ENCODE results near the gene SLF2.

The SLF2 gene

DNA sequence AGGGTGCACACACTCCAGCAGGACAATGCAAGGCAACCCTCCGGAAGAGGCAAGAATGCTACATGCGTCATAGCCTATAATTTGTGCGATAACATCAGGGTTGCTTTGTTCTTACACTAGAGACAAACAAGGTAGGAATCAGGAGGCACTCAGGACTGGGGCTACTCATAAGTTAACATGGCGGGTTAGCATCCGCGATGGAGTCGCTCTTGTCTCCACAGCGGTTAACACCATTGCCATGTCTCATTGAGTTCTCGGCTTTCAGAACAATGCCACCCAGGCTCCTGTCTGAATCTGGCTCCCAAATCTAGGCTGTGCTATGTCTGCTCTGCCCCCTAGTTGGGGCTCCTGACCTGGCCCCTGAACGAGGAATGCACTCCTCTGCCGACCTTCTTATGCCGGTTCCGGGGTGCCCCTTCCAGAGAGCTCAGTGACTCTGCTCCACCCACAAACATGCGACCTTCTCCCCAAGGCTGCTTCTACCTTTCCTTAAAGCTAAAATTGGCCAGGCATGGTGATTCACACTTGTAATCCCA is 24.9 kb upstream of the SLF2 start:
- intact Hi-C loops (cut with DNase I; ENCODE audit: low total_unique reads) = no loop called here
- Histone ChIP-seq H3K4me3 (no peak overlapping the region), H3K4me1 (peaks cover 0 to 4% (median 2%) of the 10 kb centered on the region in 4 donors), H3K27ac (no peak overlapping the region), H3K9me3 (no peaks in the 10 kb centered on the region), H3K27me3 (peaks cover 0 to 36% of the 10 kb centered on the region in 2 donors), H3K36me3 (no peaks in the 10 kb centered on the region)
- no peak for DNase-seq
- TF ChIP-seq, protein P1, sequence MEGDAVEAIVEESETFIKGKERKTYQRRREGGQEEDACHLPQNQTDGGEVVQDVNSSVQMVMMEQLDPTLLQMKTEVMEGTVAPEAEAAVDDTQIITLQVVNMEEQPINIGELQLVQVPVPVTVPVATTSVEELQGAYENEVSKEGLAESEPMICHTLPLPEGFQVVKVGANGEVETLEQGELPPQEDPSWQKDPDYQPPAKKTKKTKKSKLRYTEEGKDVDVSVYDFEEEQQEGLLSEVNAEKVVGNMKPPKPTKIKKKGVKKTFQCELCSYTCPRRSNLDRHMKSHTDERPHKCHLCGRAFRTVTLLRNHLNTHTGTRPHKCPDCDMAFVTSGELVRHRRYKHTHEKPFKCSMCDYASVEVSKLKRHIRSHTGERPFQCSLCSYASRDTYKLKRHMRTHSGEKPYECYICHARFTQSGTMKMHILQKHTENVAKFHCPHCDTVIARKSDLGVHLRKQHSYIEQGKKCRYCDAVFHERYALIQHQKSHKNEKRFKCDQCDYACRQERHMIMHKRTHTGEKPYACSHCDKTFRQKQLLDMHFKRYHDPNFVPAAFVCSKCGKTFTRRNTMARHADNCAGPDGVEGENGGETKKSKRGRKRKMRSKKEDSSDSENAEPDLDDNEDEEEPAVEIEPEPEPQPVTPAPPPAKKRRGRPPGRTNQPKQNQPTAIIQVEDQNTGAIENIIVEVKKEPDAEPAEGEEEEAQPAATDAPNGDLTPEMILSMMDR (IDR thresholded peaks at IDR 0.05) = no peak

DNA sequence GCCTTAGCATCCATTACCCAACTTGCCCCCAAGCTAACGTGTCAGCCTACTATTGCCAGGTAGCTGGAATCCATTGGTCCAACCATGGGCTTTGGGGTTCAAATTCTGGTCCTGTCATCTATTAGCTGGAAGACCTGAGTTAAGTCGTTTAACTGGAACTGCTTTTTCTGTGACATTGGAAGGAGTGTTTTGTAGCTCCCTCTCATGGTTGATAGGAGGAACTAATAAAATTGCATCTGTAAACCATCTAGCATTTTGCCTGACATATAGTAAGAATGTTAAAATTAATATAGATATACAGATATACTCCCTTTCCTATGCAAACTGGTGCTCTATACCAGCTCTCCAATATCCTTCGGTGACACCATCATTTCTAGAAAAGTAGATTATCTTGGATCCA is 23.8 kb upstream of the SLF2 start:
- H3K36me3 ChIP-seq = no peaks in the 10 kb centered on the region
- no peaks in the 10 kb centered on the region for H3K9me3 ChIP-seq
- H3K27ac ChIP-seq = no peak overlapping the region
- intact Hi-C loops (cut with DNase I; ENCODE audit: low total_unique reads) = no loop called here
- no peaks in the 10 kb centered on the region for H3K4me1 ChIP-seq
- peaks cover 0 to 34% of the 10 kb centered on the region in 2 donors for H3K27me3 ChIP-seq
- no peak for DNase-seq
- TF ChIP-seq, protein P1 (IDR thresholded peaks at IDR 0.05) = no peak
- no peak overlapping the region for H3K4me3 ChIP-seq

DNA sequence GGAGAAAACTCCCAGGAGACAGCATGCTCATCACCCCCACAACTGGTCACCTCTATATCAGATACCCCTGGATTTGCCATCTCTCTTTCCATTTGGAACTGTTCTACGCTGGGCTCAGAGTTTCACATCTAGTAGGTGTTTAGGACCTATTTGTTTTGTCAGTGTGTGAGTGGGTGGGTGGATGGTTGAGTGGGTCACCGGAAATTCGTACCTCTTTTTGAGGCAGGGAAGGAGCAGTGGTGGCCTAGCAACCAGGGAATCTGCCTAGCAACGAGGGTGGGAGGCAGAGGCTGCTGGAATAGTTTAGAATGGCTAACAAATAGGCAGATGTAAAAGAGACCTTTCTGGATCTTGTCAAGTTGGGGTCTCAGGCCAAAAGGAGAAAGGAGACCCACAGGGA is 23.2 kb upstream of the SLF2 start:
- H3K9me3 ChIP-seq = no peaks in the 10 kb centered on the region
- H3K36me3 ChIP-seq = no peaks in the 10 kb centered on the region
- intact Hi-C loops (cut with DNase I; ENCODE audit: low total_unique reads) = no loop called here
- H3K27ac ChIP-seq = no peak overlapping the region
- peaks cover 0 to 39% of the 10 kb centered on the region in 2 donors for H3K27me3 ChIP-seq
- no peak for DNase-seq
- TF ChIP-seq, protein P1 (IDR thresholded peaks at IDR 0.05) = no peak
- H3K4me1 ChIP-seq = no peaks in the 10 kb centered on the region
- H3K4me3 ChIP-seq = no peak overlapping the region

- Histone ChIP-seq H3K27me3 (peaks cover 0 to 44% of the 10 kb centered on the region in 2 donors), H3K4me1 (no peaks in the 10 kb centered on the region), H3K36me3 (no peaks in the 10 kb centered on the region), H3K4me3 (no peak overlapping the region), H3K9me3 (no peaks in the 10 kb centered on the region), H3K27ac (no peak overlapping the region)
- no peak for DNase-seq
- TF ChIP-seq, protein P1 (IDR thresholded peaks at IDR 0.05) = no peak
- intact Hi-C loops (cut with DNase I; ENCODE audit: low total_unique reads) = no loop called here
Observed at GRCh38 chr10:100890141-100890672, 22.6 kb upstream of the SLF2 start.

DNA sequence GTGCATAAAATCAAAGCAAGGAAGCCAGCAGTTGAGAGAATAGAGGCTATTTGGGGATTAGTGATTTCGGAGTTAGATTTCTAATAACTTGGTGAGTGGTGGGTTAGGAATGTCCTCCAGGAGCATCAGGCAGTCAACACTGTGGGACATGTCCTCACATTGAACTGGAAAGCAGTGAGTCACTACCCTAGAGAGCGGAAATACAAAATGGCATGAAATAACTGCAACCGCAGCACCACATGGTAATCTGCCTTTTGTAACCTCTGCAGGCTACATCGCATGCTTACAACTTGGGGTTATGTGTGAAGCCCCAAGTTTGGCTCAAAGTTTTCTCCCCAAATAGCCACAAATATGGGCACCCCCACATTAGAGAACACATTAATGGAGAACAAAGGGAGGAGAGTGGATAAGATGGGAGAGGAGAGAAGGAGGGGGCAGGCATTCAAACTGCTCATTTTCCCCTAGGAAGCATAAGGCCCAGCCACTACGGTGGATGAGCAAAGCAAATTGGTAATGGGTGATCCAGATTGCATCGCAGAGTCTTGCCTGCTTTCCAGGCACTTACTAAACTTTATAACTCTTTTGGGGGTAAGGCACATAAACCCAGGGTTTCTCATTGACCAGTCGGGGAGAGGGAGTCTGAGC is 22.0 kb upstream of the SLF2 start:
- intact Hi-C loops (cut with DNase I; ENCODE audit: low total_unique reads) = no loop called here
- DNase-seq = no peak
- Histone ChIP-seq H3K4me3 (no peak overlapping the region), H3K4me1 (no peaks in the 10 kb centered on the region), H3K9me3 (no peaks in the 10 kb centered on the region), H3K27ac (no peak overlapping the region), H3K36me3 (no peaks in the 10 kb centered on the region), H3K27me3 (peaks cover 0 to 47% of the 10 kb centered on the region in 2 donors)
- TF ChIP-seq, protein P1 (IDR thresholded peaks at IDR 0.05) = no peak

All from tibial artery (tissue), 4 donors.